Esophagus muscularis mucosa (tissue), 4 donors: ENCODE data around the gene PRSS36. TPM values are rescaled to one million over a fixed set of nuclear protein-coding genes. Genes with fewer than 3 reads are reported as not detected.
"Not testable (repeated sequence)": the region's sequence is repeated elsewhere in the genome, so short reads cannot be mapped to it uniquely, and the experiment has no call there.

Experiments
- DNase-seq: peaks from one replicate; pipeline ENCODE4 v3.0.0-alpha.2; 2017; ENCODE audit errors: extremely low spot score
- H3K27ac ChIP-seq, 4 donors: fragments of 200-600 bp; sonication (generic); replicated peaks in 1 of 4; 1 replicate in 3 of 4; 2 replicates in 1 of 4; pipeline ENCODE4 v1.5.1; 2016 to 2019; ENCODE audit warnings: mild to moderate bottlenecking in 1 of 4
- H3K27me3 ChIP-seq, 4 donors: fragments of 200-600 bp; sonication (generic); one replicate each; pipeline versions ENCODE4 v1.5.1 to v1.6.0; 2016 to 2019
- H3K36me3 ChIP-seq, 4 donors: fragments of 200-600 bp; sonication (generic); one replicate each; pipeline ENCODE4 v1.5.1; 2016 to 2019
- H3K4me1 ChIP-seq, 4 donors: fragments of 200-600 bp; sonication (generic); one replicate each; pipeline ENCODE4 v1.5.1; 2016 to 2019
- H3K4me3 ChIP-seq, 4 donors: fragments of 200-600 bp; sonication (generic); 1 replicate in 2 of 4; 2 replicates in 2 of 4; pipeline ENCODE4 v1.5.1; 2016 to 2019; ENCODE audit warnings: mild to moderate bottlenecking in 4 of 4, moderate library complexity in 1 of 4
- H3K9me3 ChIP-seq, 4 donors: fragments of 200-600 bp; sonication (generic); 1 replicate in 3 of 4; 2 replicates in 1 of 4; pipeline ENCODE4 v1.5.1; 2016 to 2019
- CTCF ChIP-seq, 3 experiments: fragments of 200-600 bp in 2 of 3; fragments of 450-650 bp in 1 of 3; sonication (generic) in 2 of 3; IDR thresholded peaks; one replicate each; pipeline ENCODE4 v1.5.1; 2017 to 2019; ENCODE audit warnings: antibody characterized with exemption in 3 of 3, mild to moderate bottlenecking in 2 of 3, moderate library complexity in 1 of 3
- EP300 ChIP-seq: sonication (generic); formaldehyde crosslinking; IDR thresholded peaks from one replicate; pipeline ENCODE4 v1.6.1; 2017; ENCODE audit warnings: antibody characterized with exemption
- POLR2A ChIP-seq: fragments of 450-650 bp; IDR thresholded peaks from one replicate; pipeline ENCODE4 v1.6.1; 2017; ENCODE audit warnings: antibody characterized with exemption, moderate library complexity, mild to moderate bottlenecking, low read depth
- POLR2AphosphoS5 ChIP-seq, 2 donors: sonication (generic); formaldehyde crosslinking; IDR thresholded peaks; one replicate each; pipeline ENCODE4 v1.6.1; 2017; ENCODE audit warnings: antibody characterized with exemption in 2 of 2
- WGBS: methylation state at CpG from one replicate; pipeline ENCODE4 v1.1.5; 2018; 5-methylcytosine and 5-hydroxymethylcytosine counted together
- intact Hi-C: fragments of 100-400 bp; cut with DNase I; formaldehyde crosslinking; loops from one replicate; pipeline ENCODE4 v1.15.1; 2023
- total RNA-seq, 4 donors: library from RNA; depleted of rRNA; stranded (reverse); fragments of >200 nt; gene quantifications; one replicate each; pipeline versions ENCODE4 v1.1.0 to v1.2.1, GENCODE V29; 2016

The PRSS36 gene
- total RNA-seq, 4 donors from 2014 or later = 2.7 to 8.4 (median 5.1) TPM

DNA sequence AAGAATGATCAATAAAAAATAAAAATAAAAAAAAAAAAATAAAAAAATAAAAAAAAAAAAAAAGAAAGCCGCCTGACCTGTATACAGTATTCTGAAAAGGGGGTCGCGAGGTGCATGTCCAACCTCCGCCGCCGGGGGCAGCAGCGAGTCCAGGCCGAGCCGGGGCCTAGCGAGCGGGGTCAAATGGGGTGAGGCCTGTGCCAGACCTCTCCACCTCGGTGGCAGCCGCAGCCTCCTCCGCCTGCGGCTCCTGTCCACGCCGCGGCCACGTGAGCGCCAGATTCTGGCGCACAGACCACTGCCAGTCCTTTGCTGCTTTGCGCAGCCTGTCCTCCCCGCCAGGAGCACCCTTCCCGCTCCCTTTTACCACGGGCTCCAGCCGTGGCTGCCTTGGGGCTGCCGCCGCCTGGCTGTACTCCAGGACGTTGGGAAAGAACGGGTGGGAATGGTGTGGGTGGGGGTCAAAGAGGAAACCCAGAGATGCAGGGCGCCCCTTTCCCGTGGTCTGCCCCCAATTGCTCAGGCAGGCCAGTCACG, 44.1 kb downstream of the PRSS36 start:
- Histone ChIP-seq H3K36me3 (peaks cover 9 to 17% (median 16%) of the 10 kb centered on the region in 4 donors), H3K27me3 (no peaks in the 10 kb centered on the region), H3K27ac (peak overlapping the region; percentile 46 to 76 (median 71)), H3K4me3 (peak overlapping the region; percentile 28 to 41 (median 32)), H3K4me1 (peaks cover 24 to 33% (median 29%) of the 10 kb centered on the region in 4 donors), H3K9me3 (no peaks in the 10 kb centered on the region)
- intact Hi-C loops = loop anchor here (5.0 kb wide), 1 partner anchor 37 kb away; no protein-coding TSS in a partner anchor
- WGBS = 12% methylated on average over 31 of the region's 33 CpGs
- no peak for TF ChIP-seq EP300
- TF ChIP-seq CTCF (IDR thresholded peaks at IDR 0.05) = peak; percentile 73 to 80 (median 79)
- no peak for TF ChIP-seq POLR2A
- peak; percentile 47 to 81 for TF ChIP-seq POLR2AphosphoS5 (IDR thresholded peaks at IDR 0.05)
- DNase-seq = peak; percentile 96

- H3K9me3 ChIP-seq, H3K4me3 ChIP-seq, intact Hi-C loops, H3K27me3 ChIP-seq, H3K36me3 ChIP-seq, H3K27ac ChIP-seq, DNase-seq, H3K4me1 ChIP-seq: not testable (repeated sequence)
- 85% methylated on average over 13 of the region's 13 CpGs for WGBS
These were observed 48.8 kb downstream of the PRSS36 start for GRCh38 chr16:31100876-31101641.

GRCh38 chr16:31099860-31100638, 49.8 kb downstream of the PRSS36 start:
- Histone ChIP-seq H3K4me3 (no peak overlapping the region), H3K27me3 (no peaks in the 10 kb centered on the region), H3K4me1 (peaks cover 0 to 7% (median 5%) of the 10 kb centered on the region in 4 donors), H3K9me3 (peaks cover 0 to 6% (median 0%) of the 10 kb centered on the region in 4 donors), H3K36me3 (no peaks in the 10 kb centered on the region), H3K27ac (no peak overlapping the region)
- no peak for DNase-seq
- TF ChIP-seq CTCF (IDR thresholded peaks at IDR 0.05) (no peak), EP300 (no peak), POLR2A (no peak), POLR2AphosphoS5 (IDR thresholded peaks at IDR 0.05) (no peak)
- 61% methylated on average over 2 of the region's 4 CpGs for WGBS
- intact Hi-C loops = loop anchor here (5.0 kb wide), 1 partner anchor 113 kb away; the partner anchor contains the start of gene HSD3B7

GRCh38 chr16:31094424-31095120, 55.3 kb downstream of the PRSS36 start, which contains the start of gene VKORC1:
VKORC1 (minus strand) TSS chr16:31094797; CDS start chr16:31094729, 68 bp downstream.
- peaks cover 9 to 24% (median 22%) of the 10 kb centered on the region in 4 donors for H3K36me3 ChIP-seq
- H3K27ac ChIP-seq = peak within 1 kb of the TSS; percentile 87 to 95 (median 92)
- no peaks in the 10 kb centered on the region for H3K9me3 ChIP-seq
- intact Hi-C loops = loop anchor here (5.0 kb wide), 1 partner anchor 107 kb away; the partner anchor contains the start of gene HSD3B7
- peak; percentile 98 for DNase-seq
- peak within 1 kb of the TSS; percentile 81 to 91 (median 84) for H3K4me3 ChIP-seq
- no peaks in the 10 kb centered on the region for H3K27me3 ChIP-seq
- no peak for TF ChIP-seq POLR2A
- TF ChIP-seq CTCF (IDR thresholded peaks at IDR 0.05) = peak in 1 of 3 experiments; percentile 33
- peak; percentile 89 to 95 for TF ChIP-seq POLR2AphosphoS5 (IDR thresholded peaks at IDR 0.05)
- no peak for TF ChIP-seq EP300
- H3K4me1 ChIP-seq = peaks cover 12 to 31% (median 23%) of the 10 kb centered on the region in 4 donors
- 0% methylated on average over 38 of the region's 69 CpGs for WGBS
